NCI-H526 (cell line): ENCODE data around the gene DGKH.

ENCODE experiments used
- DNase-seq, 2 experiments: peaks; one replicate each; lab custom pipeline; 2025; lab: John Stamatoyannopoulos, UW

Gene DGKH

GRCh38 chr13:42039946-42040729 lies 8.3 kb upstream of the DGKH start:
- peak; percentile 65 to 97 for DNase-seq

- no peak for DNase-seq
Observed at GRCh38 chr13:42040730-42041010, 7.8 kb upstream of the DGKH start.

GRCh38 chr13:42041011-42041683 lies 7.3 kb upstream of the DGKH start:
- peak; percentile 77 to 91 for DNase-seq

- peak; percentile 67 to 77 for DNase-seq
Observed at GRCh38 chr13:42041684-42042035, 6.8 kb upstream of the DGKH start.

- DNase-seq: peak in 1 of 2 experiments; percentile 18
Observed at GRCh38 chr13:42043676-42044075, 4.8 kb upstream of the DGKH start.

- no peak for DNase-seq
Observed at GRCh38 chr13:42046448-42046847, 2.0 kb upstream of the DGKH start.

GRCh38 chr13:42047561-42048341 lies 697 bp upstream of the DGKH start:
- peak; percentile 75 to 86 for DNase-seq

GRCh38 chr13:42048684-42049453 lies 421 bp downstream of the DGKH start:
- DNase-seq: peak; percentile 69 to 93

GRCh38 chr13:42049454-42049813 lies 986 bp downstream of the DGKH start:
- no peak for DNase-seq

GRCh38 chr13:42054798-42055499 lies 6.5 kb downstream of the DGKH start:
- DNase-seq: no peak

- no peak for DNase-seq
Observed at GRCh38 chr13:42055500-42056085, 7.1 kb downstream of the DGKH start.

- DNase-seq: no peak
Observed at GRCh38 chr13:42056146-42056545, 7.7 kb downstream of the DGKH start.

GRCh38 chr13:42056583-42056982 lies 8.1 kb downstream of the DGKH start:
- DNase-seq: no peak

GRCh38 chr13:42057918-42058530 lies 9.6 kb downstream of the DGKH start:
- no peak for DNase-seq

GRCh38 chr13:42061943-42062342 lies 13.5 kb downstream of the DGKH start:
- DNase-seq: no peak

- DNase-seq: no peak
Observed at GRCh38 chr13:42063105-42063504, 14.7 kb downstream of the DGKH start.

- DNase-seq: no peak
Observed at GRCh38 chr13:42064259-42064658, 15.8 kb downstream of the DGKH start.

GRCh38 chr13:42064966-42065365 lies 16.5 kb downstream of the DGKH start:
- DNase-seq: no peak

- DNase-seq: no peak
Observed at GRCh38 chr13:42065414-42065813, 17.0 kb downstream of the DGKH start.

GRCh38 chr13:42066542-42066941 lies 18.1 kb downstream of the DGKH start:
- DNase-seq: no peak

- no peak for DNase-seq
Observed at GRCh38 chr13:42068886-42069285, 20.4 kb downstream of the DGKH start.
